Prostate gland (tissue), 2 donors: ENCODE measurements around the gene VWA1.

ENCODE experiments used
- POLR2A ChIP-seq: fragments of 450-650 bp; IDR thresholded peaks from one replicate; pipeline ENCODE4 v1.6.1; 2016; ENCODE audit warnings: antibody characterized with exemption, mild to moderate bottlenecking
- POLR2AphosphoS5 ChIP-seq: sonication (generic); formaldehyde crosslinking; IDR thresholded peaks from one replicate; pipeline ENCODE4 v1.6.1; 2017; ENCODE audit warnings: antibody characterized with exemption
- TF ChIP-seq, protein P1 (sequence below), 4 experiments: fragments of 200-600 bp in 2 of 4; fragments of 450-650 bp in 2 of 4; sonication (generic) in 2 of 4; IDR thresholded peaks; 1 replicate in 3 of 4; 2 replicates in 1 of 4; pipeline ENCODE4 v1.5.1; 2016 to 2019; ENCODE audit warnings: antibody characterized with exemption in 4 of 4, mild to moderate bottlenecking in 2 of 4, moderate library complexity in 2 of 4

DNA sequence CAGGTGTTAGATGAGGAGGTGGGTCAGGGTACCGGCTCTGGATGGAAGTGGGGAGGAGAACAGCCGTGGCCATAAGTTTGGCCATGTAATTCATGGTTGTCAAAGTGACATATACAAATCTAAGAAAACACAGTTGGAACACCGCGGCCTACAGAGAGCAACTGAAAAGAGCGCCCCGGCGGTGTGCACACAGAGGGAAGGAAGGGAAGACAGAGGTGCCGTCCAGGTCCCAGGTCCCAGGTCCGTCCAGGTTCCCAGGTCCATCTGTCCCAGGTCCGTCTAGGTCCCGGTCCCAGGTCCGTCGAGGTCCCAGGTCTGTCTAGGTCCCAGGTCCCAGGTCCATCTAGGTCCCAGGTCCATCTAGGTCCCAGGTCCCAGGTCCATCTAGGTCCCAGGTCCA, 23.9 kb upstream of the VWA1 start:
- TF ChIP-seq, protein P1, sequence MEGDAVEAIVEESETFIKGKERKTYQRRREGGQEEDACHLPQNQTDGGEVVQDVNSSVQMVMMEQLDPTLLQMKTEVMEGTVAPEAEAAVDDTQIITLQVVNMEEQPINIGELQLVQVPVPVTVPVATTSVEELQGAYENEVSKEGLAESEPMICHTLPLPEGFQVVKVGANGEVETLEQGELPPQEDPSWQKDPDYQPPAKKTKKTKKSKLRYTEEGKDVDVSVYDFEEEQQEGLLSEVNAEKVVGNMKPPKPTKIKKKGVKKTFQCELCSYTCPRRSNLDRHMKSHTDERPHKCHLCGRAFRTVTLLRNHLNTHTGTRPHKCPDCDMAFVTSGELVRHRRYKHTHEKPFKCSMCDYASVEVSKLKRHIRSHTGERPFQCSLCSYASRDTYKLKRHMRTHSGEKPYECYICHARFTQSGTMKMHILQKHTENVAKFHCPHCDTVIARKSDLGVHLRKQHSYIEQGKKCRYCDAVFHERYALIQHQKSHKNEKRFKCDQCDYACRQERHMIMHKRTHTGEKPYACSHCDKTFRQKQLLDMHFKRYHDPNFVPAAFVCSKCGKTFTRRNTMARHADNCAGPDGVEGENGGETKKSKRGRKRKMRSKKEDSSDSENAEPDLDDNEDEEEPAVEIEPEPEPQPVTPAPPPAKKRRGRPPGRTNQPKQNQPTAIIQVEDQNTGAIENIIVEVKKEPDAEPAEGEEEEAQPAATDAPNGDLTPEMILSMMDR (IDR thresholded peaks at IDR 0.05) = no peak
- TF ChIP-seq POLR2A = no peak
- TF ChIP-seq POLR2AphosphoS5 = no peak
